Brain microvascular endothelial cell (primary cell): ENCODE data around the gene CACNG1.
"Not testable (repeated sequence)": the region's sequence is repeated elsewhere in the genome, so short reads cannot be mapped to it uniquely, and the experiment has no call there.

Experiments
- DNase-seq: peaks from one replicate; pipeline ENCODE4 v3.0.0-alpha.2; 2020
- H3K27ac ChIP-seq: fragments of 250-450 bp; sonication (Bioruptor Pico); 2 replicates; pipeline ENCODE4 v1.5.1; 2020; ENCODE audit warnings: mild to moderate bottlenecking, moderate library complexity
- H3K27me3 ChIP-seq: fragments of 250-450 bp; sonication (Bioruptor Pico); replicated peaks from 2 replicates; pipeline ENCODE4 v1.5.1; 2020; ENCODE audit warnings: mild to moderate bottlenecking
- H3K36me3 ChIP-seq: fragments of 250-450 bp; sonication (Bioruptor Pico); replicated peaks from 2 replicates; pipeline ENCODE4 v1.5.1; 2020; ENCODE audit warnings: mild to moderate bottlenecking
- H3K4me3 ChIP-seq: 2 replicates; pipeline ENCODE4 v1.5.1; 2011; ENCODE audit warnings: low read depth, mild to moderate bottlenecking, control low read depth, low read length, moderate library complexity
- in situ Hi-C: cut with HindIII; loops from 2 replicates; pipeline ENCODE4 v1.10.0; 2017; ENCODE audit warnings: low sequenced_read_pairs, low pct_ligation_motif_present
- TF ChIP-seq, protein P1 (sequence below): IDR thresholded peaks from 2 replicates; pipeline ENCODE4 v1.5.1; 2011; ENCODE audit warnings: low read depth, mild to moderate bottlenecking, moderate library complexity, low read length, control low read depth, inconsistent platforms; ENCODE audit errors: missing control alignments

Gene CACNG1

DNA sequence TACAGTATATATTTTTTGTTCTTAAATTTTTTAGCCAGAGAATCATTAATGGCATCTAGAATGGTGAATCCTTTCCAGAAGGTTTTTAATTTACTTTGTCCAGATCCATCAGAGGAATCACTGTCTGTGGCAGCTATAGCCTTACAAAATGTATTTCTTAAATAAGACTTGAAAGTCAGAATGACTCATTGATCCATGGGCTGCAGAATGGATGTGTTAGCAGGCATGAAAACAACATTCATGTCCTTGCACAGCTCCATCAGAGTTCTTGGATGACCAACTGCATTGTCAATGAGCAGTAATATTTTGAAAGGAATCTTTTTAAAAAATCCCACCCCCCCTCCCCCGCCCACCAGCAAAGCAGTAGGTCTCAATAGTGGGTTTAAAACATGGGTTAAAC, 51.4 kb downstream of the CACNG1 start:
- in situ Hi-C loops = no loop called here
- H3K4me3 ChIP-seq = no peak overlapping the region
- TF ChIP-seq, protein P1, sequence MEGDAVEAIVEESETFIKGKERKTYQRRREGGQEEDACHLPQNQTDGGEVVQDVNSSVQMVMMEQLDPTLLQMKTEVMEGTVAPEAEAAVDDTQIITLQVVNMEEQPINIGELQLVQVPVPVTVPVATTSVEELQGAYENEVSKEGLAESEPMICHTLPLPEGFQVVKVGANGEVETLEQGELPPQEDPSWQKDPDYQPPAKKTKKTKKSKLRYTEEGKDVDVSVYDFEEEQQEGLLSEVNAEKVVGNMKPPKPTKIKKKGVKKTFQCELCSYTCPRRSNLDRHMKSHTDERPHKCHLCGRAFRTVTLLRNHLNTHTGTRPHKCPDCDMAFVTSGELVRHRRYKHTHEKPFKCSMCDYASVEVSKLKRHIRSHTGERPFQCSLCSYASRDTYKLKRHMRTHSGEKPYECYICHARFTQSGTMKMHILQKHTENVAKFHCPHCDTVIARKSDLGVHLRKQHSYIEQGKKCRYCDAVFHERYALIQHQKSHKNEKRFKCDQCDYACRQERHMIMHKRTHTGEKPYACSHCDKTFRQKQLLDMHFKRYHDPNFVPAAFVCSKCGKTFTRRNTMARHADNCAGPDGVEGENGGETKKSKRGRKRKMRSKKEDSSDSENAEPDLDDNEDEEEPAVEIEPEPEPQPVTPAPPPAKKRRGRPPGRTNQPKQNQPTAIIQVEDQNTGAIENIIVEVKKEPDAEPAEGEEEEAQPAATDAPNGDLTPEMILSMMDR = no peak
- DNase-seq = peak; percentile 58
- no peaks in the 10 kb centered on the region for H3K27me3 ChIP-seq
- H3K27ac ChIP-seq = peak overlapping the region; percentile 66
- no peaks in the 10 kb centered on the region for H3K36me3 ChIP-seq

DNA sequence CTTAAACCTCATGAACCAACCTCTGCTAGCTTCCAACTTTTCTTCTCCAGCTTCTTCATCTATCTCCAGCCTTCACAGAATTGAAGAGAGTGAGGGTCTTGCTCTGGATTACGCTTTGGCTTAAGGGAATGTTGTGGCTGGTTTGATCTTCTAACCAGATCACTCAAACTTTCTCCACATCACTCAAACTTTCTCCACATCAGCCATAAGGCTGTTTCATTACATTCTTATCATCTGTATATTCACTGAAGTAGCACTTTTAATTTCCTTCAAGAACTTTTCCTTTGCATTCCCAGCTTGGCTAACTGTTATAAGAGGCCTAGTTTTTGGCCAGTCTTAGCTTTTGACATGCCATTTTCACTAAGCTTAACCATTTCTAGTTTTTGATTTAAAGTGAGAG, 52.3 kb downstream of the CACNG1 start:
- Histone ChIP-seq H3K27ac (no peak overlapping the region), H3K4me3 (no peak overlapping the region), H3K27me3 (no peaks in the 10 kb centered on the region), H3K36me3 (no peaks in the 10 kb centered on the region)
- no peak for DNase-seq
- TF ChIP-seq, protein P1 = no peak
- in situ Hi-C loops = no loop called here

DNA sequence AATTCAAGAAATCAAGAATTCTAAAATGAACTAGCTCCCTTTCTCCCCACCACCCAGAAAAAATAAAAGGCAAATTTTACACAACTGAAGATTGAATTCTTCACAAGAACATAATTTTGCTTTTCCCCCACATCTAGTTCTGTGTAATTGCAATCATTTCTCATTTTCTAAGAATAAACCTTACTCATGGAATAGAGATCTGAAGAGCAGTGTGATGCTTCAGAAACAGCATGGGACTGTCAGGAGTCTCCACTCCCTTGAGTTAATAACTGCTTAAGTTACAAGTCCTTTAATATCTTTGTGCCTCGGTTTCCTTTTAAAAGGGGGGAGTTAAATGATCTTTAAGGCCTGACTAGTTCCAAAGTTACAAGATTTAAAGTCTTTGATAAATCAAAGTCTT, 53.7 kb downstream of the CACNG1 start:
- Histone ChIP-seq H3K36me3 (no peaks in the 10 kb centered on the region), H3K27ac (no peak overlapping the region), H3K4me3 (no peak overlapping the region), H3K27me3 (no peaks in the 10 kb centered on the region)
- in situ Hi-C loops = no loop called here
- DNase-seq = no peak
- TF ChIP-seq, protein P1 = no peak

DNA sequence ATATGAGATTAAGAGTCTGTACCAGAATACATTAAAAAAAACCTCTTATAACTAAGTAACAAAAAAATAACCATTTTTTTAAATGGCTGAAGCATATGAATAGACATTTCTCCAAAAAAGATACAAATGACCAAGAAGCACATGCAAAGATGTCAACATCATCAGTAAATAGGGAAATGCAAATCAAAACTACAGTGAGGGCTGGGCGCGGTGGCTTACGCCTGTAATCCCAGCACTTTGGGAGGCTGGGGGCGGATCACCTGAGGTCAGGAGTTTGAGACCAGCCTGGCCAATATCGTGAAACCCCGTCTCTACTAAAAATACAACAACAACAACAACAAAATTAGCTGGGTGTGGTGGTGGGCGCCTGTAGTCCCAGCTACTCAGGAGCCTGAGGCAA, 60.3 kb downstream of the CACNG1 start:
- DNase-seq, H3K27me3 ChIP-seq, in situ Hi-C loops, H3K4me3 ChIP-seq: not testable (repeated sequence)
- H3K36me3 ChIP-seq = peaks cover 27% of the 10 kb centered on the region
- H3K27ac ChIP-seq = peak overlapping the region; percentile 18

DNA sequence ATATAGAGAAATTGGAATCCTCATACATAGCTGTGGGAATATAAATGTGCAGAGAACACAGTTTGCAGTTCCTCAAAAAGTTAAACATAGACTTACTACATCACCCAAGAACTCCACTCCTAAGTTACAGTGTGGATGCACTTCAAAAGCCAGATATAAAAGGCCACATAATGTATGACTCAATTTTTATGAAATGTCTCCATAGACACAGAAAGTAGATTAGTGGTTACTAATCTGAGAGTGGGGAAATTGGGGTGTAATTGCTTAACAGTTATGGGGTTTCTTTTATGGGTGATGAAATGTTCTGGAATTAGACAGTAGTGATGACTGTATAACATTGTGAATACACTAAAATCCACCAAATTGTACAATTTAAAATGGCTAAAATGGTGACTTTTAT, 60.9 kb downstream of the CACNG1 start:
- DNase-seq = peak; percentile 34
- Histone ChIP-seq H3K27ac (peak overlapping the region; percentile 18), H3K27me3 (no peaks in the 10 kb centered on the region), H3K36me3 (peaks cover 27% of the 10 kb centered on the region), H3K4me3 (no peak overlapping the region)
- TF ChIP-seq, protein P1 = no peak
- in situ Hi-C loops = no loop called here
